ENCODE measurements around the gene SUB1.

GRCh38 chr5:32605766-32606152, 20.4 kb downstream of the SUB1 start:
- TF ChIP-seq CTCF (IDR thresholded peaks at IDR 0.05) (no peak), POLR2A (IDR thresholded peaks at IDR 0.05) (no peak)
